ENCODE measurements around the gene GABRB1.

GABRB1 gene

GRCh38 chr4:47031011-47031678 is at the start of gene GABRB1:
Gene GABRB1, plus strand, starts transcription at chr4:47031567.
- DNase-seq, result peak; percentile 7

DNA sequence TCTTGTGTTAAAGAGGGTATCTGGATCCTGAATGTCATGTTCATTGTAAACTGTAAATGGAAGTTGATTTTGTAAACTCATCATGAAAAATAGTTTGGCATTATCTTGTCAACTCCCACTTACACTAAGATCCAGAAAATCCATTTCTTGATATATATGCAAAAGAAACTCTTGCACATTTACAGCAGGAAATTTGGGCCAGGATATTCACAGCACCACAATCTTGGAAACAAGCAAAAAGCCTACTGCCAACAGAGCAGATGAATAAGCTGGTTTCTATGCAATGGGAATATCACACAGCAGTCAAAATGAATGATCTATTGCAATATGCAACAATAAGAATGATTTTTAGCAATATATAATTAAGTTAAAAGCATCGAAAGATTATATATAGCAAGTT is 46.6 kb upstream of the GABRB1 start:
- DNase-seq, result no peak

DNA sequence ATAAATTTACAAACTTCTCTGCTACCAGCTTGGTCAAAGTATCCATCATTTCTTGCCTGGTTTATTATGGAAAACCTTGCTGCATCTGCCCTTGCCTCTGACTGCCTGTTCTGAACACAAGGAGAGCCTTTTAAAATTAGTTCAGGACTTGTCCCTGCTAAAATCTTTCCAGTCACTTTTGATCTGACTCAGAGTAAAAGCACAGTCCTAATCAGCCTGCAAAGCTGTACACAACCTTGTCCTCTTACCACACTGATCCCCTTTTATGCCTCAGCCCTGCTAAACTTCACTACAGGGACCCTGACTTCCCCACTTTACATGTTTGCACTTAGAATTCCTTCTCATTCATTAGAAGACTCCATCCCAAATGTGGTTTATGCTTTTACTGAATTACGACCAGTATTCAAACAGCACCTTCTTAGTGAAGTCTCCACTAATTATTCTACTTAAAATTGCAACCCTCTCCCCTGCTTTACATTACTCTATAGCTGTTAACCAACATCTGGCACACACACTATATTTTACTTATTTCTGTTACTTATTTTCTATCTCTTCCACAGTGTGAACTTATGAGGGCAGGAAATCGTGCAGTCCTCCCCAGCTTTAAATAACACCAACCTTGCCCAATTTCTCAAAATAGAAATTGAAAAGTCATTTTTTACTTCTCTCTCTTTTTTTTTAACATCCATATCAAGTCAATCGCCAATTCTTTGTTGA is 44.3 kb upstream of the GABRB1 start:
- no peak for DNase-seq

GRCh38 chr4:46992338-46992737 is 39.0 kb upstream of the GABRB1 start:
- DNase-seq, result no peak

- no peak for DNase-seq
Measured at GRCh38 chr4:46993075-46994006, 38.0 kb upstream of the GABRB1 start, which contains the start of gene GABRA4. Gene GABRA4, minus strand, starts transcription at chr4:46993581. Its CDS starts 157 bp downstream, at chr4:46993424.

- no peak for DNase-seq
Measured at GRCh38 chr4:46994007-46994405, 37.4 kb upstream of the GABRB1 start.

DNA sequence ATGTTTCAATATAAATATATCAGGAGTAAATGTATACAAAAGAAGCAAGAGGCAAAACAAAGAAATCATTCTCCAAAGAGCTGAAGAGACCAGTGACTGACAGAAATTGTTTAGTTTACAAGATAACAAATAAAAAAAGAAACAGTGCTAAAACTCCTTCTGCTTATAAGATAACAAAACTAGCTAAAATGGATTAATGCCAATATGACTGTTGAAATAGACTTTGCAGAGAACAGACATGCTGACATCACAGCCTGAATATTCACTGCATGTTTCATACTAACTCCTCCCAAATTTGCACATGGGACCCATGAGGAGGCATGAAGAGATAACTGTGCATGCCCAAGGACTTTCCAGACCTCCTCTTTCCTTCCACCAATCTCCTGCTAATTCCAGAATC is 31.8 kb upstream of the GABRB1 start:
- no peak for DNase-seq

GRCh38 chr4:47000406-47000805 is 31.0 kb upstream of the GABRB1 start:
- no peak for DNase-seq

- DNase-seq, result no peak
Measured at GRCh38 chr4:47002580-47002979, 28.8 kb upstream of the GABRB1 start.

- DNase-seq, result no peak
Measured at GRCh38 chr4:47010347-47010911, 20.9 kb upstream of the GABRB1 start.

DNA sequence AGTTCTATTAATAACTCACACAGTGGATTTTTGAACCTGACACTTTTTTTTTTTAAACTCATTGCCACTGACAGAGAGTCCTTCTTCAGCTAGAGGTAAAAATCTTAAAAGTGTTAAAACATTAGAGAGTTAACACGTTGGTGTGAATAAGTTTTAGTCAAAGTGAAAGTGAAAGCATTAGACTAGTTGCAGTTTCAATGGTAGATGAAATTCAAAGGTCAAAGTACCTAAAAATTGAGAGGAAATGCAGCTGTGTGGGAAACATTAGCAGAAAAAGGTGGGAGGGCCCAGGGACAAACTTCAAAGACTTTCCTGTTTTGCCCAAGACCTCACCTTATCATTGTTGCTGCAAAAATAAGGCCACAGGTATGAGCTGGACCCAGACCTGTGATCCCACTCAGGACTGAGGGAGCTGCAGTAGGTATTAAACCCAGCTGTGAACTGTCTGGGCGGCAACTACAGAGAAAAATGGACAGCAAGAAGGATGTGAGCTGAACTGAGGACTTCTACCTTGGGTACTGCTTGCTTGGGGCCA is 20.4 kb upstream of the GABRB1 start:
- no peak for DNase-seq

GRCh38 chr4:47012676-47013075 is 18.7 kb upstream of the GABRB1 start:
- DNase-seq, result no peak

DNA sequence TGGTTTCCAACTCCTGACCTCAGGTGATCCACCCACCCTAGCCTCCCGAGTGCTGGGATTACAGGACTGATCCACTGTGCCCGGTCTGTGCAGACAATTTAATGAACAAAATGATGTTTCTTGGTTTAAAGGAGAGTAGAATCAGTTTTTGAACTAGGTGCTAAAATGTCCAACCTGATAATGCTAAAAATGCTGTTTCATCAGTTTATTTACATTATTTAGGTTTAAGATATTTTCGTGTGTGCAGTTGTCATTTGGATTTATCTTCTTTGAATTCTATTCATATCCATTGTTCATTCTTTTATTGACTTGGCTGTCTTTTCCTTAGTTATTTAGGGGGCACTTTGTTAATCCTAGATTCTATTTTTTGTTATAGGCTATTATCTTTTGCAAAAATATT is 18.0 kb upstream of the GABRB1 start:
- DNase-seq, result no peak

DNA sequence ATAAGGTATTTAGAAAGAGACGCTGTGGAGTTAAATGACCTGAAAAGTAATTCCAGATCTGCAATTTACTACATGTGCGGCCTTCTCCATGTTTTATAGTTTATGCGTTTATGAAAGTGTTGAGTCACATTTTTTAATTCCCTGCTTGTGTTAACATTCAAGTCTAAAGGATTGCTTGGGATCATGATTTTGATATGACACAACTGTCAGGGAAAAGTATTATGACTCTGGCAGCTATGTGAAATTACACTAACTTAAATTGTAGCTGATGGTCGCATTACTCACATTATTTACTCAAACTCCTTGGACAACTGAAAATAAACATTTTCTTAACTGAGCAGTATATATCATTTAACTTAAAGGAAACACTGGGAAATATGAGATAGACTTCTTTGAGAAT is 14.3 kb upstream of the GABRB1 start:
- no peak for DNase-seq

DNA sequence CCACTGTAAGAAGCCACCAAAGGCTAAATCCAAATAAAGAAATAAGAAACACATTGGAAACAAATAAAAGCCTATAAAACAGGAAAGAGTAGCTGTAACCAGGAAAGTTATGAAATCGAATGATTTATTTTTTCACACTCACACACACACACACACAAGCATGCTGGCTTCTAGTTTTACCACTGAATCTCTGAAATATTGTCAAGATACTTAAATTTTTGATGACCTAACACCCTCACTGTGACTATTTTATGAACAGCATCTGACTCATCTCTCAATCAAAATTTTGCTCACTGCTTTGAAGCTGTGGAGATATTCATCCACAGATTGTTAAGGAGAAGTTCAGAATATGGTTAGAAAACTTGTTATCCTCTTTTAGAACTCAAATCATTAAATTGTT is 13.9 kb upstream of the GABRB1 start:
- DNase-seq, result no peak

GRCh38 chr4:47031751-47032404 is 511 bp downstream of the GABRB1 start:
- DNase-seq, result no peak

GRCh38 chr4:47032405-47033106 is 1.2 kb downstream of the GABRB1 start:
- peak; percentile 39 for DNase-seq

DNA sequence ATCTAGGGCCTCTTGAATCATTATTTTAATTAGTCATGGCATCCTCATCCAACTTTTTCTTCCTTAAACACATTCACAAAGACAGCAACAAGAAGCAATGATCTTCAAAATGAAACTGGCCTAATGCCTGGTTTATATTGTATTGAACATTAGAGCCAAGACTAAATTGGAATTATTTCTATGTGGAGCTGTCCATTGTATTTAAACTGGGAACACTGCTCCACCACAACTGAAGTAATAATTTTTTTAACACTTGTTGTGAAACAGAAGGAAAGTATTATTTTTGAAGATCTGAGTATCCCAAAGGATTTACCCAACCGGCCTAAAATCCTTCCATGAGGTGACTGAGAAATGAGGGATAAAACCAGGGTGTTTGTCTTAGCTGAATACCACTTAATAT is 6.9 kb downstream of the GABRB1 start:
- DNase-seq, result no peak

- DNase-seq, result no peak
Measured at GRCh38 chr4:47040828-47041227, 9.5 kb downstream of the GABRB1 start.

DNA sequence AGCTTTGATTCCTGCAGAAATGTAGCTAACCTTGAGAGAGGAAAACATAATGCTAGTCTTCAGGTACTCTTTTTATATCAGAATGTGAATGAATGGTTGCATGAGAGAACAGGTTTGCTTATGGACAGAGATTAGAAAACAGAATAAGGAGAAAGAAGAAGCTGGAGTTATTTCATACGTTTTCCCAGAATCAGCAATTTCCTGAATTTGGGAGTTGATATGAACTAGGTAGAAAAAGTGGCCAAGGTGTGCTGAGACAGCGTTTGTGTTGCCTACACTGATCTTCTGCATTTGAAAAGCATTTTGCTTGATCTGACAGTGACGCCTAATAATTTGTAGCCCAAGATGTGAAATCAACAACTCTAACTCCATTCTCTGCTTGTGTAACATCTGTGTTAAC is 12.5 kb downstream of the GABRB1 start:
- no peak for DNase-seq

DNA sequence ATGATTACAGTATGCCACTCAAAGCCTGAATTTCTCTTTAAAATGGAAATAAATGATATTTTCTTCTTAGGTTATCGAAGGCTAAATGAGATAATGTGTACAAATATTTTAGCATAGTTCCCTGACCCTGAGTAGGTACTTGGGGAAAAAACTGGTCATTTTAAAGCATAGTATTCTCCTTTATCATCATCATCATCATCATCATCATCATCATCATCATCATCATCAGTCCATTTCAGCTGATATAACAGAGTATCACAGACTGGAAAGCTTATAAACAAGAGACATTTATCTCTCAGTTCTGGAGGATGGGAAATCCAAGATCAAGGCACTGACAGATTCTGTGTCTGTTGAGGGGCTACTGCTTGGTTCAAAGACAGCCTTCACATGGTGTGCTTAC is 13.9 kb downstream of the GABRB1 start:
- no peak for DNase-seq

DNA sequence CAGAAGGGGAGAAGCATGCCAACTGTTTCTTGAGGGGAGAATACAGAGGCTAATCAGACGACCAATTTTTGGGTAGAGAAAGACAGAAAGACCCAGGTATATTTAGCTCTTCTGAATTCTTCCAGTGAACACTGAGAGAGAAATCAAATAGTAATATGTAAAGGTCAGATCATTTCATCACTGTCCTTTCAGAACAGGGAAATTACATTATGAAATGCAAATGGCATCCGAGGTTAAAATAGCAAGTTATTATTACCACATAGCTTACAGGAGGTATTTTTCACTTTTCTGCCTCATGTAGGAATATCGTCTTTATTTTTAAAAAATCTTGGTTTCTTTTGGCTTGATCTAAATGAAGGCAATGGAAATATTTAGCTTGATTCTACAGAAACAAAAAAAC is 18.0 kb downstream of the GABRB1 start:
- no peak for DNase-seq

All from NCI-H1694 (cell line).